ENCODE results near the gene JAKMIP1. TPM values are rescaled to one million over a fixed set of nuclear protein-coding genes. Genes with fewer than 3 reads are reported as not detected.

The JAKMIP1 gene
- total RNA-seq, 4 donors from 2014 or later = 0.39 to 4.5 (median 1.9) TPM; not detected in 1

DNA sequence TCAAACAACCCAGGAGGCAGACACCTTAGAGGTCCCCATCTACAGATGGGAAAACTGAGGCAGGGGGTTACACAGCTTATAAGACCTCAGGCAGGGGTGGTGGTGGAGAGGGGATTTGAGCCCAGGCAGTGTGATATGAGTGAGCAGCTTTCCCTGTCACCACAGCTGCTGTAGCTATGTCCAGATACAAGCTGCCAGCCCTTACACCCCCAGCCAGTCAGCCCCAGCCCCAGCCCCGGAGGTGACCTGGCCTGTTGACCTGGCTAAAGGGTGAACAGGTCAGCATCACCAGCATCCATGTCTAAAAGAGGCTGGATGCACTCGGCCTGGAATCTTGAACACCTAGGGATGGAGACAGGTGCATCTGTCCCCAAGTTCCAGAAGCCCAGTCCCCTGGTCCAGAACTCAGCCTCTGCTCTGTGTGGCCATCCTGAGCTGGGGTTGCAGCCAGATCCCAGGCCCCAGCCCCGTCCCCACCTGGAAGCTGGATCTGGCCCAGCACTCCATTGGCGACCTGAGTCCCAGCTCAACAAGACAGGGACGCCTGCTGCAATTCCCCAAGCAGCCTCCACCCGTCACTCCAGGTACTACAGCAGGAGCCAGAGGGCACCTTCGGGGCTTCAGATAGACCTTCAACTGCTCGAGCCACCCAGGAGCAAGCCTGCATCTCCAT is 89.5 kb downstream of the JAKMIP1 start:
- WGBS, 2 donors (ENCODE audit: low coverage in 1 of 2) = 60 to 70% methylated on average over 1 to 2 of the region's 8 CpGs
- no peak for ATAC-seq

DNA sequence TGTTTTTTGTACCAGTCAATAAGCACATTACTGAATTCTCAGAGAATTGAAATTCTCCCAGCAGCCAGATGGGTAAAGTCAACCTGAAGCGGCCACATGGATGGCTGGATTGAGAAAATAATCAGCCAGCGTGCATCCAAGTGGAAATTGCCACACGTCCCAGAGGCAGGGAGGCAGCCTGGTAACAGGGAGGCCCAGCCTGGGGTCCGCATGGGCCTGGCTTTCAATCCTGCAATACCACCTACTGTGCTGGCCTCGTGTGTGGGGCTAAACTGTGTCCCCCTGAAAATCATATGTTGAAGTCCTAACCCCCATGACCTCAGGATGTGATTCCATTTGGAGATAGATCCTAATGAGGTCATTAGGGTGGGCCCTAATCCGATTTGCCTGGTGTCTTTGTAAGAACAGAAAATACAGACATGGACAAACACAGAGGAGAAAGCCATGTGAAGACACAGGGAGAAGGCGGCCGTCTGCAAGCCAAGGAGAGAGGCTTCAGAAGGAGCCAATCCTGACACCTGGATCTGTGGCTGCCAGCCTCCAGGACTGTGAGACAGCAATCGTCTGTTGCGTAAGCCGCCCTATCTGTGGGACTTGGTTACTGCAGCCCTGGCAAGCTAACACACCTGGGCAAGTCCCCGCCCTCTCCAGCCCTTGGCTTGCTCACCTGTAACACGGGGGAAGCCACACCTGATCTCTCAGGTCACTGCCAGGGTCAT is 90.3 kb downstream of the JAKMIP1 start:
- WGBS, 2 donors (ENCODE audit: low coverage in 1 of 2) = 49 to 75% methylated on average over 4 to 12 of the region's 13 CpGs
- Histone ChIP-seq H3K36me3 (no peaks in the 10 kb centered on the region), H3K27ac (no peak overlapping the region), H3K4me3 (no peak overlapping the region), H3K9me3 (peaks cover 0 to 9% (median 0%) of the 10 kb centered on the region in 3 donors), H3K27me3 (peaks cover 78% of the 10 kb centered on the region), H3K4me1 (no peaks in the 10 kb centered on the region)
- TF ChIP-seq POLR2A (IDR thresholded peaks at IDR 0.05) = no peak
- no peak for TF ChIP-seq POLR2AphosphoS5 (IDR thresholded peaks at IDR 0.05)
- TF ChIP-seq, protein P1, sequence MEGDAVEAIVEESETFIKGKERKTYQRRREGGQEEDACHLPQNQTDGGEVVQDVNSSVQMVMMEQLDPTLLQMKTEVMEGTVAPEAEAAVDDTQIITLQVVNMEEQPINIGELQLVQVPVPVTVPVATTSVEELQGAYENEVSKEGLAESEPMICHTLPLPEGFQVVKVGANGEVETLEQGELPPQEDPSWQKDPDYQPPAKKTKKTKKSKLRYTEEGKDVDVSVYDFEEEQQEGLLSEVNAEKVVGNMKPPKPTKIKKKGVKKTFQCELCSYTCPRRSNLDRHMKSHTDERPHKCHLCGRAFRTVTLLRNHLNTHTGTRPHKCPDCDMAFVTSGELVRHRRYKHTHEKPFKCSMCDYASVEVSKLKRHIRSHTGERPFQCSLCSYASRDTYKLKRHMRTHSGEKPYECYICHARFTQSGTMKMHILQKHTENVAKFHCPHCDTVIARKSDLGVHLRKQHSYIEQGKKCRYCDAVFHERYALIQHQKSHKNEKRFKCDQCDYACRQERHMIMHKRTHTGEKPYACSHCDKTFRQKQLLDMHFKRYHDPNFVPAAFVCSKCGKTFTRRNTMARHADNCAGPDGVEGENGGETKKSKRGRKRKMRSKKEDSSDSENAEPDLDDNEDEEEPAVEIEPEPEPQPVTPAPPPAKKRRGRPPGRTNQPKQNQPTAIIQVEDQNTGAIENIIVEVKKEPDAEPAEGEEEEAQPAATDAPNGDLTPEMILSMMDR (IDR thresholded peaks at IDR 0.05) = no peak
- no peak for TF ChIP-seq EP300 (IDR thresholded peaks at IDR 0.05)
- no peak for ATAC-seq

More for the DNA sequence above, 89.5 kb downstream of the JAKMIP1 start:
- no peak overlapping the region for H3K27ac ChIP-seq
- TF ChIP-seq POLR2AphosphoS5 (IDR thresholded peaks at IDR 0.05) = no peak
- TF ChIP-seq, protein P1 (IDR thresholded peaks at IDR 0.05) = no peak
- no peak for TF ChIP-seq EP300 (IDR thresholded peaks at IDR 0.05)
- no peak for TF ChIP-seq POLR2A (IDR thresholded peaks at IDR 0.05)
- no peaks in the 10 kb centered on the region for H3K4me1 ChIP-seq
- no peaks in the 10 kb centered on the region for H3K36me3 ChIP-seq
- H3K9me3 ChIP-seq = peaks cover 0 to 2% (median 0%) of the 10 kb centered on the region in 3 donors
- H3K27me3 ChIP-seq = peaks cover 77% of the 10 kb centered on the region
- no peak overlapping the region for H3K4me3 ChIP-seq

DNA sequence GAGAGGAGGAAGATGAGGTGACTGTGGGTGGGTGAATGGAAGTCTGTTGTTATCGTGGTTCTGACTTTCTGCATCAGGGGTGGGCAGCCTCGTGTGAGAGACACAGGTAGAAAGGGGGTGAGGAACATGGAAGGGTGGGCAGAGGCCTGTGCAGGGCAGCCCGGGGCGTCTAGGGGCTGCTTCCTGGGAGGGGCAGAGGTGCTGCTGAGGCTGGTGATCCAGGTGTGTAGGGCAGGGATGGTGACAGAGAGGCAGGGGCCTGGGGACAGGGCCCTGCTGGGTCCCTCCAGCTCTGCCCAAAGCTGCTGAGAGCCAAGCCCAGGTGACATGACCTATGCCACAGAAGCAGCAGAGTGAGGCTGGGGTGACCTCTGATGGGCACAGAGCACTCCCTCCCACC is 92.5 kb downstream of the JAKMIP1 start:
- TF ChIP-seq POLR2AphosphoS5 (IDR thresholded peaks at IDR 0.05) = no peak
- no peaks in the 10 kb centered on the region for H3K36me3 ChIP-seq
- H3K4me3 ChIP-seq = no peak overlapping the region
- H3K9me3 ChIP-seq = peaks cover 0 to 16% (median 0%) of the 10 kb centered on the region in 3 donors
- WGBS, 2 donors (ENCODE audit: low coverage in 1 of 2) = 59 to 78% methylated on average over 3 to 4 of the region's 4 CpGs
- H3K27ac ChIP-seq = no peak overlapping the region
- H3K27me3 ChIP-seq = peaks cover 65% of the 10 kb centered on the region
- no peaks in the 10 kb centered on the region for H3K4me1 ChIP-seq
- ATAC-seq = no peak

DNA sequence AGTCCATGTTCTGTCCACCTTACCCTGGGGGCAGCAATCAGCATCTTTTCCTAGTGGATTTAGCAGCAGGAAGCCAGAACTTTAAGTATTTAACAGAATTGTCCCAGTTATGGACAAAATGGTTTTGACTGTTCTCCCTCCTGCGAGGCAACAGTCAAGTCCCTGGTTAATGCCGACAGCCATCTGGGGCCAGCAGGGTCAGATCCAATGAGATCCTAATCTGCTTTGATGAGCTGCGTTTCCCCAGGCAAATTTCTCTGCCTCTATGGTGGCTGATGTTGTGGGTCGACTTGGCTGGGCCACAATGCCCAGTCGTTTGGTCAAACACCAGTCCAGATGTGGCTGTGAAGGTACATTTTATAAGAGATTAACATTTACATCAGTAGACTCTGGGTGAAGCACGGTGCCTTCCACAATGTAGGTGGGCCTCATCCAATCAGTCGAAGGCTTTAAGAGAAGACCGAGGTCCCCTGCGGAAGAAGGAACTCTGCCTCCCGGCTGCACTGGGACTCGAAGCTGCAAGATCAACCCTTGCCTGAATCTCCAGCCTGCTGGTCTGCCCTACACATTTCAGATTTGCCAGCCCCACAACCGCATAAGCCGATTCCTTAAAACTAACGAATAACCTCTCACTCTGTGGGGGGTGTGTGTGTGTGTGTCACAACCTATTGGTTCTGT is 93.1 kb downstream of the JAKMIP1 start:
- H3K36me3 ChIP-seq = no peaks in the 10 kb centered on the region
- ATAC-seq = no peak
- 79% methylated on average over 6 of the region's 14 CpGs; no CpG with 5 or more reads in 1 of the 2 donors for WGBS, 2 donors (ENCODE audit: low coverage in 1 of 2)
- TF ChIP-seq POLR2AphosphoS5 (IDR thresholded peaks at IDR 0.05) (no peak), EP300 (IDR thresholded peaks at IDR 0.05) (no peak)
- H3K27me3 ChIP-seq = peaks cover 60% of the 10 kb centered on the region
- H3K9me3 ChIP-seq = peaks cover 0 to 22% (median 0%) of the 10 kb centered on the region in 3 donors
- H3K4me1 ChIP-seq = no peaks in the 10 kb centered on the region
- H3K4me3 ChIP-seq = no peak overlapping the region
- H3K27ac ChIP-seq = no peak overlapping the region

DNA sequence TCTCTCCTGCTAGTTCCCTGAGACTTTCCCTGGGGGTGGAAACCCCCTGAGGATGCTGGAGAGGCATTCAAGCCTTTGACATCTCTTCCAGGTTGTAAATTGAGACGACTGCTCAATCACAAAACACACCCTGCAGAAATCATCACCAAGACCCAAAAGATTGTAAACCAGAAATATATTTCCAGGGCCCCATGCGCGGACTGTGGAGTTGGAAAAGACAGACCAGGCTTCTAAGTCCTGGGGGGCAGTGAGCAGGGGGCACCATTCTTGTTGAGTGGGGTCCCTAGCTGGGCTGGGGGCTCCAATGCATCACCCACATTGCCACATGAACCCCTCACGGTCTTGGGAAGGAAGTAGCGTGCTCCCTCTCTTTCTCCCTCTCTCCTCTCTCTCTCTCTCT is 94.2 kb downstream of the JAKMIP1 start:
- H3K9me3 ChIP-seq = peaks cover 0 to 24% (median 0%) of the 10 kb centered on the region in 3 donors
- no peak overlapping the region for H3K27ac ChIP-seq
- TF ChIP-seq POLR2AphosphoS5 (IDR thresholded peaks at IDR 0.05) = no peak
- TF ChIP-seq, protein P1 (IDR thresholded peaks at IDR 0.05) = no peak
- no peak for TF ChIP-seq POLR2A (IDR thresholded peaks at IDR 0.05)
- TF ChIP-seq EP300 (IDR thresholded peaks at IDR 0.05) = no peak
- WGBS, 2 donors (ENCODE audit: low coverage in 1 of 2) = 17 to 40% methylated on average over 1 to 2 of the region's 5 CpGs
- peaks cover 50% of the 10 kb centered on the region for H3K27me3 ChIP-seq
- H3K4me3 ChIP-seq = no peak overlapping the region
- no peak for ATAC-seq
- H3K36me3 ChIP-seq = no peaks in the 10 kb centered on the region
- no peaks in the 10 kb centered on the region for H3K4me1 ChIP-seq
